Hippocampal formation (tissue), 2 donors: Measurements from ENCODE around the gene ZBTB40.

ENCODE experiments used
- DNase-seq, 2 donors: peaks; one replicate each; lab custom pipeline; 2025; lab: John Stamatoyannopoulos, UW

ZBTB40 gene

GRCh38 chr1:22451702-22452480 is at the start of gene ZBTB40:
Gene ZBTB40 (plus strand): TSS chr1:22451851. CDS start chr1:22489949, 38,098 bp downstream.
- DNase-seq, result peak; percentile 93 to 98

GRCh38 chr1:22402356-22403053 is 49.1 kb upstream of the ZBTB40 start:
- no peak for DNase-seq

- no peak for DNase-seq
Observed at GRCh38 chr1:22404486-22404885, 47.2 kb upstream of the ZBTB40 start.

- no peak for DNase-seq
Observed at GRCh38 chr1:22406722-22407495, 44.7 kb upstream of the ZBTB40 start.

- DNase-seq, result no peak
Observed at GRCh38 chr1:22408230-22408629, 43.4 kb upstream of the ZBTB40 start.

- no peak for DNase-seq
Observed at GRCh38 chr1:22410401-22410800, 41.2 kb upstream of the ZBTB40 start.

GRCh38 chr1:22410928-22411495 is 40.6 kb upstream of the ZBTB40 start:
- DNase-seq, result no peak

GRCh38 chr1:22411589-22411988 is 40.1 kb upstream of the ZBTB40 start:
- no peak for DNase-seq

GRCh38 chr1:22412932-22413727 is 38.5 kb upstream of the ZBTB40 start:
- DNase-seq, result no peak

- DNase-seq, result no peak
Observed at GRCh38 chr1:22413799-22414198, 37.9 kb upstream of the ZBTB40 start.

GRCh38 chr1:22414244-22414751 is 37.4 kb upstream of the ZBTB40 start:
- DNase-seq, result no peak

GRCh38 chr1:22415489-22415888 is 36.2 kb upstream of the ZBTB40 start:
- DNase-seq, result no peak

- DNase-seq, result peak; percentile 23 to 57
Observed at GRCh38 chr1:22416555-22417454, 34.8 kb upstream of the ZBTB40 start.

- no peak for DNase-seq
Observed at GRCh38 chr1:22417466-22417865, 34.2 kb upstream of the ZBTB40 start.

GRCh38 chr1:22418312-22418711 is 33.3 kb upstream of the ZBTB40 start:
- DNase-seq, result no peak

GRCh38 chr1:22418933-22419382 is 32.7 kb upstream of the ZBTB40 start:
- DNase-seq, result no peak

- peak; percentile 38 to 76 for DNase-seq
Observed at GRCh38 chr1:22420455-22421053, 31.1 kb upstream of the ZBTB40 start.

GRCh38 chr1:22426781-22427180 is 24.9 kb upstream of the ZBTB40 start:
- DNase-seq, result no peak

- no peak for DNase-seq
Observed at GRCh38 chr1:22428672-22429071, 23.0 kb upstream of the ZBTB40 start.

GRCh38 chr1:22431965-22432364 is 19.7 kb upstream of the ZBTB40 start:
- DNase-seq, result no peak
